Mesothelial cell of epicardium (in vitro differentiated cells): ENCODE data around the gene ATP8A1. TPM values are rescaled to one million over a fixed set of nuclear protein-coding genes. Genes with fewer than 3 reads are reported as not detected.

Experiments used
- DNase-seq, 2 experiments: peaks; one replicate each; pipeline ENCODE4 v3.0.0; 2021; ENCODE audit warnings: low spot score in 2 of 2; ENCODE audit not compliant: unreplicated experiment in 2 of 2
- H3K27ac Mint-ChIP-seq: 2 replicates; pipeline ENCODE4 v1.8.0; 2021; ENCODE audit warnings: mixed read lengths
- H3K27me3 Mint-ChIP-seq: 2 replicates; pipeline ENCODE4 v1.8.0; 2021; ENCODE audit warnings: low read depth, mixed read lengths
- H3K36me3 Mint-ChIP-seq: 2 replicates; pipeline ENCODE4 v1.8.0; 2021; ENCODE audit warnings: mixed read lengths
- H3K4me1 Mint-ChIP-seq: 2 replicates; pipeline ENCODE4 v1.8.0; 2021; ENCODE audit warnings: mixed read lengths
- H3K4me3 Mint-ChIP-seq: 2 replicates; pipeline ENCODE4 v1.8.0; 2021; ENCODE audit warnings: mild to moderate bottlenecking, moderate library complexity, mixed read lengths
- H3K9me3 Mint-ChIP-seq: 2 replicates; pipeline ENCODE4 v1.8.0; 2021; ENCODE audit warnings: mixed read lengths
- CTCF ChIP-seq: fragments of 200-600 bp; sonication (generic); IDR thresholded peaks from one replicate; pipeline ENCODE4 v1.5.0; 2021; ENCODE audit warnings: antibody characterized with exemption; ENCODE audit not compliant: unreplicated experiment
- total RNA-seq: library from RNA; stranded (reverse); gene quantifications from 3 replicates; pipeline ENCODE4 v1.2.1, GENCODE V29; 2021

The ATP8A1 gene
- total RNA-seq, 1 donor from 2014 or later = 15.7 TPM

GRCh38 chr4:42412251-42412650, 244.7 kb downstream of the ATP8A1 start:
- H3K4me1 Mint-ChIP-seq = peaks cover 53% of the 10 kb centered on the region
- no peak for TF ChIP-seq CTCF
- peaks cover 2% of the 10 kb centered on the region for H3K27me3 Mint-ChIP-seq
- no peak for DNase-seq
- H3K4me3 Mint-ChIP-seq = no peak overlapping the region
- H3K36me3 Mint-ChIP-seq = no peaks in the 10 kb centered on the region
- no peaks in the 10 kb centered on the region for H3K9me3 Mint-ChIP-seq
- no peak overlapping the region for H3K27ac Mint-ChIP-seq

GRCh38 chr4:42411803-42412202, 245.1 kb downstream of the ATP8A1 start:
- Mint-ChIP-seq H3K9me3 (no peaks in the 10 kb centered on the region), H3K27me3 (peaks cover 2% of the 10 kb centered on the region), H3K4me3 (no peak overlapping the region), H3K36me3 (no peaks in the 10 kb centered on the region), H3K27ac (no peak overlapping the region), H3K4me1 (peaks cover 51% of the 10 kb centered on the region)
- no peak for DNase-seq
- no peak for TF ChIP-seq CTCF

GRCh38 chr4:42410446-42410845, 246.5 kb downstream of the ATP8A1 start:
- peaks cover 10% of the 10 kb centered on the region for H3K27me3 Mint-ChIP-seq
- H3K36me3 Mint-ChIP-seq = no peaks in the 10 kb centered on the region
- no peak overlapping the region for H3K27ac Mint-ChIP-seq
- no peak overlapping the region for H3K4me3 Mint-ChIP-seq
- no peaks in the 10 kb centered on the region for H3K9me3 Mint-ChIP-seq
- no peak for TF ChIP-seq CTCF
- H3K4me1 Mint-ChIP-seq = peaks cover 40% of the 10 kb centered on the region
- no peak for DNase-seq

GRCh38 chr4:42404001-42404400, 252.9 kb downstream of the ATP8A1 start:
- peaks cover 67% of the 10 kb centered on the region for H3K27me3 Mint-ChIP-seq
- H3K4me1 Mint-ChIP-seq = peaks cover 8% of the 10 kb centered on the region
- no peak for TF ChIP-seq CTCF
- H3K9me3 Mint-ChIP-seq = no peaks in the 10 kb centered on the region
- H3K36me3 Mint-ChIP-seq = no peaks in the 10 kb centered on the region
- H3K4me3 Mint-ChIP-seq = no peak overlapping the region
- DNase-seq = no peak
- no peak overlapping the region for H3K27ac Mint-ChIP-seq

GRCh38 chr4:42401171-42401570, 255.7 kb downstream of the ATP8A1 start:
- H3K36me3 Mint-ChIP-seq = no peaks in the 10 kb centered on the region
- peaks cover 30% of the 10 kb centered on the region for H3K4me1 Mint-ChIP-seq
- TF ChIP-seq CTCF = no peak
- no peak overlapping the region for H3K27ac Mint-ChIP-seq
- no peaks in the 10 kb centered on the region for H3K9me3 Mint-ChIP-seq
- H3K4me3 Mint-ChIP-seq = no peak overlapping the region
- H3K27me3 Mint-ChIP-seq = peaks cover 93% of the 10 kb centered on the region
- DNase-seq = no peak

- Mint-ChIP-seq H3K9me3 (no peaks in the 10 kb centered on the region), H3K4me1 (peaks cover 30% of the 10 kb centered on the region), H3K4me3 (peak overlapping the region; percentile 70), H3K36me3 (no peaks in the 10 kb centered on the region), H3K27ac (no peak overlapping the region), H3K27me3 (peaks cover 93% of the 10 kb centered on the region)
- no peak for TF ChIP-seq CTCF
- DNase-seq = no peak
These were observed 257.5 kb downstream of the ATP8A1 start for GRCh38 chr4:42399393-42399792.
